B cell (primary cell): ENCODE data around the gene SAA2. TPM values are rescaled to one million over a fixed set of nuclear protein-coding genes. Genes with fewer than 3 reads are reported as not detected.

ENCODE experiments used
- ATAC-seq: fragments of 200-7000 bp; cut with Tn5 transposase; one replicate; pipeline ENCODE4 v1.10.0; 2021; ENCODE audit warnings: low read depth, mild to moderate bottlenecking, moderate number of reproducible peaks, moderate library complexity
- CTCF ChIA-PET: fragments of 350-600 bp; sonication (Branson Sonifier 250); formaldehyde crosslinking; loops from one replicate; lab custom pipeline; 2021; ENCODE audit warnings: antibody characterized with exemption, inconsistent platforms; lab: Charles Lee
- POLR2A ChIA-PET: fragments of 350-600 bp; sonication (Branson Sonifier 250); formaldehyde crosslinking; loops from one replicate; lab custom pipeline; 2021; ENCODE audit warnings: antibody characterized with exemption; lab: Charles Lee
- DNase-seq: peaks from one replicate; pipeline ENCODE4 v3.0.0; 2013
- H2AFZ ChIP-seq: 2 replicates; pipeline ENCODE4 v1.6.1; 2012; ENCODE audit warnings: mild to moderate bottlenecking, low read depth, low read length; ENCODE audit not compliant: insufficient read depth, poor library complexity, severe bottlenecking
- H3K27ac ChIP-seq, 2 donors: 1 replicate in 1 of 2; 2 replicates in 1 of 2; pipeline ENCODE4 v1.5.1; 2012 to 2013; ENCODE audit warnings: low read length in 2 of 2, mild to moderate bottlenecking in 2 of 2, moderate library complexity in 1 of 2
- H3K27me3 ChIP-seq, 4 experiments: fragments of 200-600 bp in 1 of 4; sonication (generic) in 1 of 4; replicated peaks in 1 of 4; 1 replicate in 2 of 4; 2 replicates in 2 of 4; pipeline versions ENCODE4 v1.6.1 to v1.7.0; 2013 to 2016; ENCODE audit warnings: low read length in 3 of 4, mild to moderate bottlenecking in 2 of 4, mixed read lengths in 1 of 4, moderate library complexity in 1 of 4; ENCODE audit not compliant: insufficient read depth in 4 of 4, control insufficient read depth in 3 of 4; ENCODE audit errors: control extremely low read depth in 1 of 4
- H3K36me3 ChIP-seq, 2 experiments: replicated peaks in 1 of 2; 1 replicate in 1 of 2; 2 replicates in 1 of 2; pipeline versions ENCODE4 v1.6.1 to v1.7.1; 2013; ENCODE audit warnings: low read length in 1 of 2; ENCODE audit not compliant: insufficient read depth in 2 of 2, control insufficient read depth in 1 of 2; ENCODE audit errors: control extremely low read depth in 1 of 2, extremely low read depth in 1 of 2
- H3K4me1 ChIP-seq, 2 donors: fragments of 200-600 bp in 1 of 2; sonication (generic) in 1 of 2; 1 replicate in 1 of 2; 2 replicates in 1 of 2; pipeline versions ENCODE4 v1.5.1 to v1.6.1; 2013 to 2017; ENCODE audit warnings: low read length in 2 of 2; ENCODE audit not compliant: control insufficient read depth in 2 of 2, insufficient read depth in 2 of 2
- H3K4me2 ChIP-seq: replicated peaks from 2 replicates; pipeline ENCODE3; 2012; ENCODE audit warnings: mild to moderate bottlenecking, low read depth, low read length; ENCODE audit not compliant: poor library complexity, severe bottlenecking
- H3K4me3 ChIP-seq, 5 experiments: fragments of 200-600 bp in 1 of 5; sonication (generic) in 1 of 5; 1 replicate in 3 of 5; 2 replicates in 2 of 5; pipeline versions ENCODE4 v1.5.1 to v1.7.0; 2011 to 2016; ENCODE audit warnings: low read length in 4 of 5, mild to moderate bottlenecking in 4 of 5, low read depth in 2 of 5, control low read depth in 1 of 5, moderate library complexity in 1 of 5; ENCODE audit not compliant: insufficient read depth in 1 of 5; ENCODE audit errors: control extremely low read depth in 1 of 5, extremely low read depth in 1 of 5
- H3K79me2 ChIP-seq: fragments of 200-600 bp; sonication (generic); one replicate; pipeline ENCODE4 v1.6.0; 2016; ENCODE audit warnings: low read length; ENCODE audit not compliant: control insufficient read depth, insufficient read depth
- H3K9ac ChIP-seq: fragments of 200-600 bp; sonication (generic); 2 replicates; pipeline ENCODE4 v1.6.1; 2017; ENCODE audit warnings: mild to moderate bottlenecking, low read length, moderate library complexity
- H3K9me3 ChIP-seq, 3 donors: one replicate each; pipeline versions ENCODE4 v1.6.1 to v1.7.1; 2013; ENCODE audit warnings: low read length in 2 of 3; ENCODE audit not compliant: control insufficient read depth in 2 of 3, insufficient read depth in 1 of 3; ENCODE audit errors: control extremely low read depth in 1 of 3
- H4K20me1 ChIP-seq: 2 replicates; pipeline ENCODE4 v1.6.0; 2012; ENCODE audit warnings: mild to moderate bottlenecking, low read length; ENCODE audit not compliant: insufficient read depth, control insufficient read depth, poor library complexity, severe bottlenecking
- H3K27ac Mint-ChIP-seq: one replicate; pipeline ENCODE4 v1.8.0; 2021; ENCODE audit warnings: mixed read lengths
- H3K27me3 Mint-ChIP-seq: one replicate; pipeline ENCODE4 v1.8.0; 2021; ENCODE audit warnings: mixed read lengths
- H3K4me1 Mint-ChIP-seq: one replicate; pipeline ENCODE4 v1.8.0; 2021; ENCODE audit warnings: mixed read lengths
- H3K4me3 Mint-ChIP-seq: one replicate; pipeline ENCODE4 v1.8.0; 2021; ENCODE audit warnings: mixed read lengths
- H3K9me3 Mint-ChIP-seq: one replicate; pipeline ENCODE4 v1.8.0; 2022; ENCODE audit warnings: mixed read lengths; ENCODE audit not compliant: insufficient read depth
- EZH2 ChIP-seq: IDR thresholded peaks from 2 replicates; pipeline ENCODE4 v1.6.1; 2012; ENCODE audit warnings: borderline replicate concordance, low read depth, mild to moderate bottlenecking, moderate library complexity, low read length; ENCODE audit not compliant: insufficient read depth, poor library complexity, severe bottlenecking
- WGBS: methylation state at CpG from one replicate; pipeline ENCODE4 v1.1.5; 2013; ENCODE audit warnings: missing lambda C conversion rate; ENCODE audit not compliant: insufficient coverage; 5-methylcytosine and 5-hydroxymethylcytosine counted together
- intact Hi-C: fragments of 100-400 bp; cut with micrococcal nuclease; formaldehyde crosslinking; loops from one replicate; pipeline ENCODE4 v1.10.0; 2022
- polyA plus RNA-seq: library from polyadenylated mRNA; depleted of rRNA; stranded (reverse); fragments of >200 nt; gene quantifications from 2 replicates; pipeline ENCODE4 v1.2.3, GENCODE V29; 2012
- total RNA-seq, 2 donors: library from RNA; stranded (reverse); fragments of 120-200 nt in 1 of 2; gene quantifications; 1 replicate in 1 of 2; 2 replicates in 1 of 2; pipeline versions ENCODE4 v1.2.3 to v1.2.4, GENCODE V29; 2013 to 2022
- TF ChIP-seq, protein P1 (sequence below): fragments of 200-600 bp; IDR thresholded peaks from one replicate; pipeline ENCODE4 v1.8.0; 2022; ENCODE audit warnings: antibody characterized with exemption, mild to moderate bottlenecking

SAA2 gene
- total and polyA plus RNA-seq, 2 donors (not counting 1 experiment from before 2014, with no cell fraction given): not detected

GRCh38 chr11:18230859-18231258 lies 17.6 kb downstream of the SAA2 start:
- no peaks in the 10 kb centered on the region for H3K79me2 ChIP-seq
- peaks cover 17% of the 10 kb centered on the region for H3K4me1 Mint-ChIP-seq
- H3K4me3 Mint-ChIP-seq: no peak overlapping the region
- H3K27me3 ChIP-seq: no peaks in the 10 kb centered on the region
- no peak overlapping the region for H3K27ac ChIP-seq
- no peaks in the 10 kb centered on the region for H3K9me3 Mint-ChIP-seq
- no peak overlapping the region for H3K4me3 ChIP-seq
- TF ChIP-seq EZH2: no peak
- TF ChIP-seq, protein P1, sequence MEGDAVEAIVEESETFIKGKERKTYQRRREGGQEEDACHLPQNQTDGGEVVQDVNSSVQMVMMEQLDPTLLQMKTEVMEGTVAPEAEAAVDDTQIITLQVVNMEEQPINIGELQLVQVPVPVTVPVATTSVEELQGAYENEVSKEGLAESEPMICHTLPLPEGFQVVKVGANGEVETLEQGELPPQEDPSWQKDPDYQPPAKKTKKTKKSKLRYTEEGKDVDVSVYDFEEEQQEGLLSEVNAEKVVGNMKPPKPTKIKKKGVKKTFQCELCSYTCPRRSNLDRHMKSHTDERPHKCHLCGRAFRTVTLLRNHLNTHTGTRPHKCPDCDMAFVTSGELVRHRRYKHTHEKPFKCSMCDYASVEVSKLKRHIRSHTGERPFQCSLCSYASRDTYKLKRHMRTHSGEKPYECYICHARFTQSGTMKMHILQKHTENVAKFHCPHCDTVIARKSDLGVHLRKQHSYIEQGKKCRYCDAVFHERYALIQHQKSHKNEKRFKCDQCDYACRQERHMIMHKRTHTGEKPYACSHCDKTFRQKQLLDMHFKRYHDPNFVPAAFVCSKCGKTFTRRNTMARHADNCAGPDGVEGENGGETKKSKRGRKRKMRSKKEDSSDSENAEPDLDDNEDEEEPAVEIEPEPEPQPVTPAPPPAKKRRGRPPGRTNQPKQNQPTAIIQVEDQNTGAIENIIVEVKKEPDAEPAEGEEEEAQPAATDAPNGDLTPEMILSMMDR: no peak
- H3K4me1 ChIP-seq: peaks cover 17 to 29% of the 10 kb centered on the region in 2 donors
- H3K9me3 ChIP-seq: peaks cover 0 to 2% (median 0%) of the 10 kb centered on the region in 3 donors
- intact Hi-C loops: no loop called here
- DNase-seq: no peak
- no peak overlapping the region for H3K4me2 ChIP-seq
- no peaks in the 10 kb centered on the region for H4K20me1 ChIP-seq
- no peaks in the 10 kb centered on the region for H3K36me3 ChIP-seq
- WGBS: 89% methylated on average over 2 of the region's 2 CpGs
- ATAC-seq: no peak
- H3K27me3 Mint-ChIP-seq: peaks cover 3% of the 10 kb centered on the region
- POLR2A ChIA-PET: no interaction called here
- no peak overlapping the region for H2AFZ ChIP-seq
- no peak overlapping the region for H3K27ac Mint-ChIP-seq
- H3K9ac ChIP-seq: no peak overlapping the region
- CTCF ChIA-PET: interaction anchor here (2.7 kb wide), 1 partner anchor 13 kb away, joined by 10 read pairs; no protein-coding TSS in a partner anchor

DNA sequence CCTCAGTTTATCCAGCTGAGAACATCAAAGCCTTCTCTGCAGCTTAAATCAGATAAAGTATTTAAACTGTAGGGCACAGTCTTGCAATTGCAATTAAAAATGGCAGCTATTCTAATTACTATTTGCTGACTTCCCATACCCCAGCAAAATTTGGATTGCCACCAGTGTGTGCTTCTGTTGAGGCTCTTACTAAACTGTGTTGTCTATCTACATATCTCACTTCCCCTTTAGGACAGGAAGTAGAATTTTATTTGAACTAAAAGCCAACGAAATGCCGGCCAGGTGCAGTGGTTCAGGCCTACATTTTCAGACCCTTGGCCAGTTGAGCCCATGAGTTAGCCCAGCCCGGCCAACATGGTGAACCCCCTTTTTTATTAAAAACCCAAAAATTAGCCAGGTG lies 19.0 kb downstream of the SAA2 start:
- ChIA-PET POLR2A (no interaction called here), CTCF (interaction anchor here (1.6 to 2.7 kb wide), 2 partner anchors 14 to 15 kb away, joined by 4 to 10 read pairs; no protein-coding TSS in a partner anchor)
- H2AFZ ChIP-seq: peak overlapping the region; percentile 58
- peak overlapping the region; percentile 58 for H3K4me2 ChIP-seq
- Mint-ChIP-seq H3K4me3 (peak overlapping the region; percentile 37), H3K27ac (peak overlapping the region; percentile 75), H3K4me1 (peaks cover 17% of the 10 kb centered on the region), H3K9me3 (no peaks in the 10 kb centered on the region), H3K27me3 (peaks cover 3% of the 10 kb centered on the region)
- no peaks in the 10 kb centered on the region for H4K20me1 ChIP-seq
- peaks cover 23 to 30% of the 10 kb centered on the region in 2 donors for H3K4me1 ChIP-seq
- H3K4me3 ChIP-seq: no peak overlapping the region
- peaks cover 0 to 2% (median 0%) of the 10 kb centered on the region in 3 donors for H3K9me3 ChIP-seq
- peak overlapping the region; percentile 25 to 61 for H3K27ac ChIP-seq
- H3K79me2 ChIP-seq: no peaks in the 10 kb centered on the region
- WGBS: no CpG with 5 or more reads among the region's 3 CpGs
- no peaks in the 10 kb centered on the region for H3K36me3 ChIP-seq
- peak; percentile 60 for DNase-seq
- H3K9ac ChIP-seq: no peak overlapping the region
- TF ChIP-seq EZH2: no peak
- TF ChIP-seq, protein P1: no peak
- H3K27me3 ChIP-seq: no peaks in the 10 kb centered on the region
- peak; percentile 87 for ATAC-seq
- intact Hi-C loops: no loop called here
